GM19438 (cell line): ENCODE measurements around the gene FADS2.
A peak's percentile ranks its signal among the peaks of the same experiment; 100 is the strongest.

Experiments used
- ATAC-seq: cut with Tn5 transposase; IDR thresholded peaks from one replicate; pipeline ENCODE4 v1.9.1; 2021; ENCODE audit warnings: low read depth; ENCODE audit not compliant: unreplicated experiment

Gene FADS2

GRCh38 chr11:61883327-61883726 lies 55.2 kb downstream of the FADS2 start:
- no peak for ATAC-seq

- ATAC-seq: no peak
These were observed 55.8 kb downstream of the FADS2 start for GRCh38 chr11:61883947-61884346.

- no peak for ATAC-seq
These were observed 57.2 kb downstream of the FADS2 start for GRCh38 chr11:61885166-61885778.

- ATAC-seq: no peak
These were observed 57.9 kb downstream of the FADS2 start for GRCh38 chr11:61885784-61886580.

GRCh38 chr11:61886643-61887042 lies 58.5 kb downstream of the FADS2 start:
- no peak for ATAC-seq

- no peak for ATAC-seq
These were observed 59.9 kb downstream of the FADS2 start for GRCh38 chr11:61887839-61888494.

- no peak for ATAC-seq
These were observed 60.5 kb downstream of the FADS2 start for GRCh38 chr11:61888590-61888989.

GRCh38 chr11:61889831-61890230 lies 61.7 kb downstream of the FADS2 start:
- ATAC-seq: no peak

- peak; percentile 21 for ATAC-seq
These were observed 62.6 kb downstream of the FADS2 start for GRCh38 chr11:61890529-61891330.

- peak; percentile 76 for ATAC-seq
These were observed 63.4 kb downstream of the FADS2 start, which contains the start of gene FADS3 for GRCh38 chr11:61891331-61892084. FADS3 (minus strand) TSS chr11:61891545; CDS start chr11:61891381, 164 bp downstream.

- ATAC-seq: no peak
These were observed 63.9 kb downstream of the FADS2 start for GRCh38 chr11:61892085-61892370.

- no peak for ATAC-seq
These were observed 65.9 kb downstream of the FADS2 start for GRCh38 chr11:61893981-61894380.

GRCh38 chr11:61895046-61895717 lies 67.1 kb downstream of the FADS2 start:
- no peak for ATAC-seq

GRCh38 chr11:61895718-61896059 lies 67.6 kb downstream of the FADS2 start:
- no peak for ATAC-seq

GRCh38 chr11:61896665-61897386 lies 68.7 kb downstream of the FADS2 start:
- ATAC-seq: no peak

- ATAC-seq: no peak
These were observed 69.5 kb downstream of the FADS2 start for GRCh38 chr11:61897387-61898246.

GRCh38 chr11:61898247-61898582 lies 70.1 kb downstream of the FADS2 start:
- ATAC-seq: no peak

- ATAC-seq: peak; percentile 62
These were observed 71.2 kb downstream of the FADS2 start for GRCh38 chr11:61899146-61899841.
